ENCODE results near the gene CACNA1H.

DNA sequence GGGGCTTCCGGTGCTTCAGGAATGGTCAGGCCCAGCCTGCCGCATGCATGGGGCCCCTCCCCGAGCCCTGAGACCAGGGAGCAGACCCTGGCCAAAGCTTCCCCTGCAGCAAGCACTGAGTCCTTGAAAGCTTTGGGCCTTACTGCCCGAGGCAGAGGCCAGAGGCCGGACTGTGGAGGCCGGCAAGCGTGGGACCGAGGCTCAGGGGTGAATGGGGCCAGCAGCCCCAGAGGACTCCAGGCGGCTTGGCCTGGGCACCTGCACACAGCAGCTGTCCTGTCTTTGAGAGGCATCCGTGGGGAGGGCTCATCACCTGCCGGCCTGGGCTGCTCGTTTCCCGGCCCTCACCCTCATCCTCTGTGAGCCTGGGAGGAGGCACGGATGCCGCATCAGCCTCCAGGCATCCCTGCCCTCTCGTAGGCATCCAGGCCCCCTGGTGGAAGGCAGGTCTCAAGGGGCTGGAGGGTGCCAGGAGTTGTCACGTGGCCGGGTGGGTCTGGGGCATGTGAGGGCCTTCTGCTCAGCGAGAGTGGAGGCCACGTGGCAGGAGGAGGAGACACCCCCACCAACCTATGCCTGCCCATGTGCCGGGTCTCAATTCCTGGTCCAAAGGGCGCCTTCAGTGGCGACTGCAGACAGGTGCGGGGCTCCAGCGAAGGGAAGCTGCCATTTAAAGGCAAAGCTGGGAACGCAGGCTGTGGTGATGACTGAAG, 31.4 kb downstream of the CACNA1H start:
- TF ChIP-seq POLR2A (IDR thresholded peaks at IDR 0.05; ENCODE audit: low read depth, low read length), result no peak
- TF ChIP-seq POLR2AphosphoS5 (IDR thresholded peaks at IDR 0.05; ENCODE audit: low read depth, low read length), result no peak
- TF ChIP-seq TAF1 (IDR thresholded peaks at IDR 0.05; ENCODE audit: borderline replicate concordance, low read depth, low read length), result no peak
